Tibial nerve (tissue), 4 donors: Measurements from ENCODE around the gene IPO4.

Source experiments
- EP300 ChIP-seq, 2 donors: sonication (generic); formaldehyde crosslinking; IDR thresholded peaks; one replicate each; pipeline ENCODE4 v1.6.1; 2017; ENCODE audit warnings: antibody characterized with exemption in 2 of 2, mild to moderate bottlenecking in 1 of 2
- POLR2A ChIP-seq, 2 donors: fragments of 450-650 bp; IDR thresholded peaks; one replicate each; pipeline ENCODE4 v1.6.1; 2017; ENCODE audit warnings: antibody characterized with exemption in 2 of 2, mild to moderate bottlenecking in 2 of 2, moderate library complexity in 2 of 2
- TF ChIP-seq, protein P1 (sequence below), 5 experiments: fragments of 200-600 bp in 3 of 5; fragments of 450-650 bp in 2 of 5; sonication (generic) in 3 of 5; IDR thresholded peaks; one replicate each; pipeline ENCODE4 v1.5.1; 2016 to 2019; ENCODE audit warnings: antibody characterized with exemption in 5 of 5, mild to moderate bottlenecking in 3 of 5, moderate library complexity in 2 of 5

DNA sequence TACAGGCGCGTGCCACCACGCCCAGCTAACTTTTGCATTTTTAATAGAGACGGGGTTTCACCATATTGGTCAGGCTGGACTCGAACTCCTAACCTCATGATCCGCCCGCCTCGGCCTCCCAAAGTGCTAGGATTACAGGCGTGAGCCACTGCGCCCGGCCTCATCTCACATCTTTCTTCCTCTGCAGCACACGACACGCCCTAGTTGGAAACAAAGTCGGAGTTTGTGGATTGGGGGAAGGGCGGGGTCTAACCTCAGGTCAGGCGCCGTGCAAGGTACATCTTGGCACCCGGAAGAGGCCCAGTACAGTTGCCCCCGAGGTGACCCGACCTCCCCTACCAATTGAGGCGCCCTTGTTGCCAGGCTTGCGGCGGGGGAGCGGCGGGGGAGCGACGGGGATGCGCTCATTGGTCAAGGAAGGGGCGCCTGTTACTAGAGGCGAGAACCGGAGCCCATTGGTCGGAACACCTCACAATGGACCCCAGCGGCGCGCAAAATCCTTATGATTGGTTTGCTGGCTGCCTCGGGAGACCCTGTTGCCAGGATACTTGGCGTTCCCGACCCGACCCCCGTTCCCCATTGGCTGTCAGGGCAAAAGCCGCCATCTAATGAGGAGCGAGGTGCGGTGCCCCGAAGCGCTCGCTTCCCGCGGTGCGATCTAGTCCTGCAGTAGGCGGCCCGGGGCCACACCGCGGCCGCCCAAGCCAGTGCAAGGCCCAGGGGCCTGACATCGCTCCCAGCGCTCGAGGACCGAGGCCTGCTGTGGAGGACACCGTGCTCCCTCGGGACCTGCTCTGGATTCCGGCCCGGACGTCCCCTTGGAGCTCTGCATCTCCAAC, 17.0 kb downstream of the IPO4 start, which contains the start of gene REC8:
- TF ChIP-seq, protein P1, sequence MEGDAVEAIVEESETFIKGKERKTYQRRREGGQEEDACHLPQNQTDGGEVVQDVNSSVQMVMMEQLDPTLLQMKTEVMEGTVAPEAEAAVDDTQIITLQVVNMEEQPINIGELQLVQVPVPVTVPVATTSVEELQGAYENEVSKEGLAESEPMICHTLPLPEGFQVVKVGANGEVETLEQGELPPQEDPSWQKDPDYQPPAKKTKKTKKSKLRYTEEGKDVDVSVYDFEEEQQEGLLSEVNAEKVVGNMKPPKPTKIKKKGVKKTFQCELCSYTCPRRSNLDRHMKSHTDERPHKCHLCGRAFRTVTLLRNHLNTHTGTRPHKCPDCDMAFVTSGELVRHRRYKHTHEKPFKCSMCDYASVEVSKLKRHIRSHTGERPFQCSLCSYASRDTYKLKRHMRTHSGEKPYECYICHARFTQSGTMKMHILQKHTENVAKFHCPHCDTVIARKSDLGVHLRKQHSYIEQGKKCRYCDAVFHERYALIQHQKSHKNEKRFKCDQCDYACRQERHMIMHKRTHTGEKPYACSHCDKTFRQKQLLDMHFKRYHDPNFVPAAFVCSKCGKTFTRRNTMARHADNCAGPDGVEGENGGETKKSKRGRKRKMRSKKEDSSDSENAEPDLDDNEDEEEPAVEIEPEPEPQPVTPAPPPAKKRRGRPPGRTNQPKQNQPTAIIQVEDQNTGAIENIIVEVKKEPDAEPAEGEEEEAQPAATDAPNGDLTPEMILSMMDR (IDR thresholded peaks at IDR 0.05): peak in 1 of 5 experiments; percentile 12
- TF ChIP-seq POLR2A (IDR thresholded peaks at IDR 0.05) (no peak), EP300 (IDR thresholded peaks at IDR 0.05) (peak in 1 of 2 donors; percentile 17)
